HEK293 (cell line): ENCODE results near the gene TRAPPC12.

Experiments used
- BCL11A ChIP-seq: fragments of 450-650 bp; formaldehyde crosslinking; IDR thresholded peaks from 2 replicates; pipeline ENCODE4 v1.5.1; 2016; ENCODE audit warnings: low read depth, missing biosample characterization, missing genetic modification characterization
- SP2 ChIP-seq: fragments of 450-650 bp; formaldehyde crosslinking; IDR thresholded peaks from 2 replicates; pipeline ENCODE4 v1.5.1; 2016; ENCODE audit warnings: missing biosample characterization, missing genetic modification characterization
- ZNF501 ChIP-seq: fragments of 450-650 bp; formaldehyde crosslinking; IDR thresholded peaks from 2 replicates; pipeline ENCODE4 v1.5.1; 2016; ENCODE audit warnings: missing biosample characterization, missing genetic modification characterization
- ZNF544 ChIP-seq: fragments of 450-650 bp; formaldehyde crosslinking; IDR thresholded peaks from 2 replicates; pipeline ENCODE4 v1.5.0; 2017; ENCODE audit warnings: missing biosample characterization, missing genetic modification characterization
- TF ChIP-seq, protein P1 (sequence below): fragments of 450-650 bp; formaldehyde crosslinking; IDR thresholded peaks from 2 replicates; pipeline ENCODE4 v1.5.1; 2016; ENCODE audit warnings: missing biosample characterization, missing genetic modification characterization

GRCh38 chr2:3356799-3357198 is 22.7 kb upstream of the TRAPPC12 start:
- TF ChIP-seq ZNF544 (tag by site-specific recombination) (no peak), BCL11A (tag by site-specific recombination) (no peak), ZNF501 (no peak), SP2 (tag by site-specific recombination) (no peak)
- TF ChIP-seq, protein P1, sequence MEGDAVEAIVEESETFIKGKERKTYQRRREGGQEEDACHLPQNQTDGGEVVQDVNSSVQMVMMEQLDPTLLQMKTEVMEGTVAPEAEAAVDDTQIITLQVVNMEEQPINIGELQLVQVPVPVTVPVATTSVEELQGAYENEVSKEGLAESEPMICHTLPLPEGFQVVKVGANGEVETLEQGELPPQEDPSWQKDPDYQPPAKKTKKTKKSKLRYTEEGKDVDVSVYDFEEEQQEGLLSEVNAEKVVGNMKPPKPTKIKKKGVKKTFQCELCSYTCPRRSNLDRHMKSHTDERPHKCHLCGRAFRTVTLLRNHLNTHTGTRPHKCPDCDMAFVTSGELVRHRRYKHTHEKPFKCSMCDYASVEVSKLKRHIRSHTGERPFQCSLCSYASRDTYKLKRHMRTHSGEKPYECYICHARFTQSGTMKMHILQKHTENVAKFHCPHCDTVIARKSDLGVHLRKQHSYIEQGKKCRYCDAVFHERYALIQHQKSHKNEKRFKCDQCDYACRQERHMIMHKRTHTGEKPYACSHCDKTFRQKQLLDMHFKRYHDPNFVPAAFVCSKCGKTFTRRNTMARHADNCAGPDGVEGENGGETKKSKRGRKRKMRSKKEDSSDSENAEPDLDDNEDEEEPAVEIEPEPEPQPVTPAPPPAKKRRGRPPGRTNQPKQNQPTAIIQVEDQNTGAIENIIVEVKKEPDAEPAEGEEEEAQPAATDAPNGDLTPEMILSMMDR: no peak
